Measurements from ENCODE around the gene KANK3. TPM values are rescaled to one million over a fixed set of nuclear protein-coding genes. Genes with fewer than 3 reads are reported as not detected.

Gene KANK3
- total and polyA plus RNA-seq, 10 of the 15 experiments (the other 5 are each of a cell fraction or from before 2014, with no cell fraction given) = 0.03 to 0.93 (median 0.22) TPM; not detected in 1

DNA sequence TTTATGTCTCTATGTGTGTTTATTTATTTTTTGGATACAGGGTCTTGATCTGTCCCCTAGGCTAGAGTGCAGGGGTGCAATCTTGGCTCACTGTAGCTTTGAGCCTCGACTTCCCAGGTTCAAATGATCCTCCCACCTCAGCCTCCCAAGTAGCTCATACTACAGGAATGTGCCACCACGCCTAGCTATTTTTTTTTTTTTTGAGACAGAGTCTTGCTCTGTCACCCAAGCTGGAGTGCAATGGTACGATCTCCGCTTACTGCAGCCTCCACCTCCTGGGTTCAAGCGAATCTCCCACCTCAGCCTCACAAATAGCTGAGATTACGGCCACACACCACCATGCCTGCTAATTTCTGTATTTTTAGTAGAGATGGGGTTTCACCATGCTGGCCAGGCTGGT lies 15.9 kb upstream of the KANK3 start:
- CTCF ChIA-PET = no interaction called here
- Histone ChIP-seq H3K36me3 (ENCODE audit: control insufficient read depth in 2 of 2, insufficient read depth in 2 of 2, low read length in 1 of 2) (no peaks in the 10 kb centered on the region), H3K27me3 (replicated peaks in 1 of 2; ENCODE audit: control insufficient read depth in 2 of 2, insufficient read depth in 2 of 2, low read length in 1 of 2) (no peaks in the 10 kb centered on the region; a peak in 2 of 4 replicates), H3K4me3 (no peak overlapping the region), H3K9ac (ENCODE audit: control insufficient read depth, insufficient read depth, low read length) (no peak overlapping the region), H4K20me1 (ENCODE audit: control insufficient read depth, insufficient read depth) (no peaks in the 10 kb centered on the region), H3K79me2 (ENCODE audit: control insufficient read depth, insufficient read depth, low read length) (no peaks in the 10 kb centered on the region), H3K4me1 (ENCODE audit: control insufficient read depth, insufficient read depth, low read length) (no peaks in the 10 kb centered on the region), H3K9me3 (replicated peaks; ENCODE audit: control insufficient read depth, insufficient read depth, low read length) (no peaks in the 10 kb centered on the region; the same call in 2 of the 3 replicates), H3K27ac (ENCODE audit: control insufficient read depth, insufficient read depth) (no peak overlapping the region), H2AFZ (ENCODE audit: control insufficient read depth, low read depth, low read length) (no peak overlapping the region), H3K4me2 (ENCODE audit: control insufficient read depth, insufficient read depth) (no peak overlapping the region)
- no peak for FAIRE-seq
- RAD21 ChIA-PET (ENCODE audit: unreplicated experiment) = no interaction called here
- intact Hi-C loops (cut with micrococcal nuclease; ENCODE audit: unreplicated experiment) (no loop called here), in situ Hi-C loops (cut with MboI) (no loop called here)
- no peak for ATAC-seq
- TF ChIP-seq HDAC6 (IDR thresholded peaks at IDR 0.05; ENCODE audit: unreplicated experiment) (no peak), PAX8 (IDR thresholded peaks at IDR 0.05) (no peak), CREM (IDR thresholded peaks at IDR 0.05; ENCODE audit: low read depth) (no peak), ZBTB11 (CRISPR knock-in tag; IDR thresholded peaks at IDR 0.05) (no peak), NFIC (IDR thresholded peaks at IDR 0.05; ENCODE audit: low read depth, low read length) (no peak), LARP7 (IDR thresholded peaks at IDR 0.05) (no peak), ZNF274 (IDR thresholded peaks at IDR 0.05; ENCODE audit: insufficient read depth, insufficient read length) (no peak), ZNF217 (IDR thresholded peaks at IDR 0.05) (no peak), MTA2 (IDR thresholded peaks at IDR 0.05; ENCODE audit: low read depth) (no peak)
- TF ChIP-seq, protein P1, sequence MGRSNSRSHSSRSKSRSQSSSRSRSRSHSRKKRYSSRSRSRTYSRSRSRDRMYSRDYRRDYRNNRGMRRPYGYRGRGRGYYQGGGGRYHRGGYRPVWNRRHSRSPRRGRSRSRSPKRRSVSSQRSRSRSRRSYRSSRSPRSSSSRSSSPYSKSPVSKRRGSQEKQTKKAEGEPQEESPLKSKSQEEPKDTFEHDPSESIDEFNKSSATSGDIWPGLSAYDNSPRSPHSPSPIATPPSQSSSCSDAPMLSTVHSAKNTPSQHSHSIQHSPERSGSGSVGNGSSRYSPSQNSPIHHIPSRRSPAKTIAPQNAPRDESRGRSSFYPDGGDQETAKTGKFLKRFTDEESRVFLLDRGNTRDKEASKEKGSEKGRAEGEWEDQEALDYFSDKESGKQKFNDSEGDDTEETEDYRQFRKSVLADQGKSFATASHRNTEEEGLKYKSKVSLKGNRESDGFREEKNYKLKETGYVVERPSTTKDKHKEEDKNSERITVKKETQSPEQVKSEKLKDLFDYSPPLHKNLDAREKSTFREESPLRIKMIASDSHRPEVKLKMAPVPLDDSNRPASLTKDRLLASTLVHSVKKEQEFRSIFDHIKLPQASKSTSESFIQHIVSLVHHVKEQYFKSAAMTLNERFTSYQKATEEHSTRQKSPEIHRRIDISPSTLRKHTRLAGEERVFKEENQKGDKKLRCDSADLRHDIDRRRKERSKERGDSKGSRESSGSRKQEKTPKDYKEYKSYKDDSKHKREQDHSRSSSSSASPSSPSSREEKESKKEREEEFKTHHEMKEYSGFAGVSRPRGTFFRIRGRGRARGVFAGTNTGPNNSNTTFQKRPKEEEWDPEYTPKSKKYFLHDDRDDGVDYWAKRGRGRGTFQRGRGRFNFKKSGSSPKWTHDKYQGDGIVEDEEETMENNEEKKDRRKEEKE (IDR thresholded peaks at IDR 0.05) = no peak
- no TSS peak for BruUV-seq (replicated peaks)
- WGBS (ENCODE audit: insufficient coverage, insufficient replicate concordance, low lambda C conversion rate, missing lambda C conversion rate) = 57% methylated on average over 6 of the region's 6 CpGs
- POLR2A ChIA-PET = interaction anchor here (0.5 kb wide), 1 partner anchor 78 kb away, joined by 7 read pairs; no protein-coding TSS in a partner anchor
- SMC1A ChIA-PET (ENCODE audit: uncharacterized antibody, unreplicated experiment) = no interaction called here
- no peak for DNase-seq (ENCODE audit: low read depth, low spot score)

Measured in GM12878 (cell line).